ENCODE data around the gene PIAS4.
"Not testable (repeated sequence)": the region's sequence is repeated elsewhere in the genome, so short reads cannot be mapped to it uniquely, and the experiment has no call there.

The PIAS4 gene

DNA sequence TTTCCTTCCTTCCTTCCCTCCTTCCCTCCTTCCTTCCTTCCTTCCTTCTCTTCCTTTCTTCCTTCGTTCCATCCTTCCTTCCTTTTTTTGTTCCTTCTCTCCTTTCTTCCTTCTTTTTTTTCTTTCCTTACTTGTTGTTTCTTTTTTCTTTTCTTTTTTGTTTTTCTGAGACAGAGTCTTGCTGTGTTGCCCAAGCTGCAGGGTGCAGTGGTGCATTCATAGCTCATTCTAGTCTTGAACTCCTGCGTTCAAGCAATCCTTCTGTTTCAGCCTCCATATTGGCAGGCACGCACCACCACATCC, 16.8 kb upstream of the PIAS4 start:
- in situ Hi-C loops (cut with HindIII; ENCODE audit: low sequenced_read_pairs), result loop anchor here (25.0 kb wide), 1 partner anchor 203 kb away; the partner anchor contains the start of gene MATK

DNA sequence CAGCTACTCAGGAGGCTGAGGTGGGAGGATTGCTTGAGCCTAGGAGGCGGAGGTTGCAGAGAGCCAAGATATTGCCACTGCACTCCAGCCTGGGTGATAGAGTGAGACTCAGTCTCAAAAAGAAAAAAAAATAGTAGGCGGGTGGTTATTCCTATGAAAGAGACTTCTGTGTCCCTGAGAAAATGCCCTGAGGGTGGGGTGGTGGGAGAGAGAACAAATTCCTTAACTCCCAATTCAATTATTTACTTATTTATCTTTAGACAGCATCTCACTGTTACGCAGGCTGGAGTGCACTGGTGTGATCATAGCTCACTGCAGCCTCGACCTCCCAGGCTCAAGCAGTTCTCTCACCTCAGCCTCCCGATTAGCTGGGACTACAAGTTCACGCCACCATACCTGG, 11.9 kb upstream of the PIAS4 start:
- in situ Hi-C loops (cut with HindIII; ENCODE audit: low sequenced_read_pairs), result loop anchor here (25.0 kb wide), 1 partner anchor 208 kb away; the partner anchor contains the start of gene MATK

DNA sequence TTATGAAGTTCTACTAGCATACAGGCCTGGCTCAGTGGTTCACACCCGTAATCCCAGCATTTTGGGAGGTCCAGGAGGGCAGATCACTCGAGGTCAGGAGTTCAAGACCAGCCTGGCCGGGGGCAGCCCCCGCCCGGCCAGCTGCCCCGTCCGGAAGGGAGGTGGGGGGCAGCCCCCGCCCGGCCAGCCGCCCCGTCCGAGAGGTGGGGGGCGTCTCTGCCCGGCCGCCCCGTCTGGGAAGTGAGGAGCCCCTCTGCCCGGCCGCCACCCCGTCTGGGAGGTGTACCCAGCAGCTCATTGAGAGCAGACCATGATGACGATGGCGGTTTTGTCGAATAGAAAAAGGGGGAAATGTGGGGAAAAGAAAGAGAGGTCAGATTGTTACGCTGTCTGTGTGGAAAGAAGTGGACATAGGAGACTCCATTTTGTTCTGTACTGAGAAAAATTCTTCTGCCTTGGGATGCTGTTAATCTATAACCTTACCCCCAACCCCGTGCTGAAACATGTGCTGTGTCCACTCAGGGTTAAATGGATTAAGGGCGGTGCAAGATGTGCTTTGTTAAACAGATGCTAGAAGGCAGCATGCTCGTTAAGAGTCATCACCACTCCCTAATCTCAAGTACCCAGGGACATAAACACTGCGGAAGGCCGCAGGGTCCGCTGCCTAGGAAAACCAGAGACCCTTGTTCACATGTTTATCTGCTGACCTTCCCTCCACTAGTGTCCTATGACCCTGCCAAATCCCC, 8.7 kb upstream of the PIAS4 start:
- in situ Hi-C loops (cut with HindIII; ENCODE audit: low sequenced_read_pairs), result loop anchor here (25.0 kb wide), 1 partner anchor 212 kb away; the partner anchor contains the start of gene MATK

DNA sequence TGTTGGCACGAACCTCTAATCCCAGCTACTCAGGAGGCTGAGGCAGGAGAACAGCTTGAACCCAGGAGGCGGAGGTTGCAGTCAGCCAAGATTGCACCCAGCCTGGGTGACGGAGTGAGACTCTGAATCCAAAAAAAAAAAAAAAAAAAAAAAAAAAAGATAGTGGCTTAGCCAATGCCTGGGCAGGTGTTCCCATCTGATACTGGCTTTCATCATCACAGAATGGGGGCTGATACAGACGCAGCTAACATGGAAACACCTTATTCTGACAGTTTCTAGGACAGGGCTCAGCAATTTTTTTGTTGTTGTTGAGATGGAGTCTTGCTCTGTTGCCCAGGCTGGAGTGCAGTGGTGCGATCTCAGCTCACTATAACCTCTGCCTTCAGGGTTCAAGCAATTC, 6.7 kb upstream of the PIAS4 start:
- in situ Hi-C loops (cut with HindIII; ENCODE audit: low sequenced_read_pairs), result not testable (repeated sequence)

DNA sequence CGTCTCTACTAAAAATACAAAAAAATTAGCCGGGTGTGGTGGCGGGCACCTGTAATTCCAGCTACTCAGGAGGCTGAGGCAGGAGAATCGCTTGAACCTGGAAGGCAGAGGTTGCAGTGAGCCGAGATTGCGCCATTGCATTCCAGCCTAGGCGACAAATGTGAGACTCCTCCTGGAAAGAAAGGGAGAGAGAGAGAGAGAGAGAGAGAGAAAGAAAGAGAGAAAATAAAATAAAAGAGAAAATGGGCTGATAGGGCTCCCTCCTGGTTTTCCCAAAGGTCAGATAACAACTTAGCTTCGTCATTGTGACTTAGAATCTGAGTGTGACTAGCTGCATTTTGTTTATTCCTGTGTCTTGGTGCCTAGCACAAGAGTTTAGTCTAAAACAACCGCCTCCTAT, 2.1 kb upstream of the PIAS4 start:
- in situ Hi-C loops (cut with HindIII; ENCODE audit: low sequenced_read_pairs), result not testable (repeated sequence)

DNA sequence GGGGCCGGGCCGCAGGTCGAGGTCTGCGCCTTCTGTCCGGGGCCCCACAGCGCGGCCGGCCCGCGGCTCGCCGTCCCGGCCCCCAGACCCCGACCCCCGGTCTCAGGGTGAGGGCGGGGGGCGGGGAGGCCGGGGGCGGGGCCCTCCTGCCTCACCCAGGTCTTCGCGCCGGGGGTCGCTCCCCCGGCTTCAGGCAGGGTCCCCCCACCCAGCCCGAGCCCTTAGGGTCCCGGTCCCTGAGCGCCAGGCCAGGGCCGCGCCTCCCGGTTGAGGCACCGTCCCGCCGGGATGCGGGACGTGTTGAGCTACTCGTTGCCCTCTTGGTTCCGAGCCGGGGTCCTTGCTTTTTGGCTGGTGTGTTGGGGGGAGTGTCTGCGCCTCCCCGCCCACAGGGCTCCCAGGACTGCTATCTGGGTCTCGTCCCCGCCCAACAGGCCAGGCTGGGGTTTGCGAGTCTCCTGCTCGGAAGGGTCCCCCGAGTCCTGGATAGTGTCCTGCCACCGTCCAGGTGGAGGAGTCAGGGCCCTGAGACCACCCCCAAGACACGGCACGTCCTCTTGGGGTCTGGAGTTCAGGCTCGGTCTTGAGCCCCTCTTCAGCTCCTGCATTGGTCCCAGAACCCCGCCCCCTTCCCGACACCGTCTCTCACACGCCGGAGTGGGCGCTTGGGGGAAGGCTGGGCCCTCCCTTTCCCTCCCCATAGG, 452 bp downstream of the PIAS4 start:
- in situ Hi-C loops (cut with HindIII; ENCODE audit: low sequenced_read_pairs), result no loop called here

DNA sequence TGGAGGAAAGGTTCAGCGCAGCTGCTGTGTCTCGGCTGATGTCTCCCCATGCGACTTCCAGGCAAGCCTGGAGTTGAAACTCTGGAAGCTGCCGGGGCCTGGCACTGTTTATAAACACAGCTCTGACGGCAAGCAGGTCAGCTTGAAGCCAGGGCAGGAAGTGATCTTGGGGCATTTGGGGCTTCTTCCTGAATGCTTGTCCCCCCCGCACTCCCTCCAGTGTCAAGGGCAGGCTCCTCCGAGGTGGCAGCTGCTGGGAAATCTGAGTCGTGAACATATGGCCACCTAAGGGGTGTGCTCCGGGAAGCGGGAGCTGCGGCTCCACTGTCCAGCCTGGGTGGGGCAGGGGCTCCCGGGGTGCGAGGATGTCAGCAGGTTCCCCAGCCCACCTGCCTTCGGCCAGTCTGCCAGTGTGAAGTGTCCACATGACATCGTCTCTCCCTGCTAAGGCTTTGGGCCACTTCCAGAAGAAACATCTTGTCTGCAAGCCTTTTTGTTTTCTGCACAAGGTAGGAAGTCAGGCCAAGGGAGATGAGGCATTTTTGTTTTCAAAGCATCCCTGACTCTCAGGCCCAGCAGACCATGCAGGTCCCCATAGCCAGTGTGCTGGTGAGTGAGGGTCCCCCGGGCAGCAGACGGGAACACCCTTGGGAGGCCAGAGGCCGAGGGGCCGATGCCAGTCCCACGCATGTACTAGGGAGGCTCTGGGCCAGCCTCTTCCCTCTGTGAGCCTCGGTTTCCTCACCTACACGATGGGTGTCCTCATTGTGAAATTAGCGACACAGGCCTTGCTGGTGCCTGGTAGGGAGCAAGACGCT, 2.7 kb downstream of the PIAS4 start:
- in situ Hi-C loops (cut with HindIII; ENCODE audit: low sequenced_read_pairs), result no loop called here

DNA sequence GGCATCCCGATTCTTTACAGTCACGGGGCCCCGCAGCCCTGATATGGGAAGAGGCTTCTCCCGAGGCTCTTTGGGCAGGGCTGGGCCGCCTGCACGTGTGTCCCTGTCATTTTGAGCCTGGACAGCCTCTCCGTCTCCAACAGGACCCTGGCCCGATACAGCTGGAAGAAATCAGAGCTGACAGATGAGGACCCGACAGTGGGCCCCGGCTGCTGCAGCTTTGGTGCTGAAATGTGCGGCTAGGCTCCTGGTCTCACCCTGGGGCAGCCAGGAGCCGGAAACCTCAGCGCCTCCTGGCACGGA, 3.2 kb downstream of the PIAS4 start:
- in situ Hi-C loops (cut with HindIII; ENCODE audit: low sequenced_read_pairs), result no loop called here

DNA sequence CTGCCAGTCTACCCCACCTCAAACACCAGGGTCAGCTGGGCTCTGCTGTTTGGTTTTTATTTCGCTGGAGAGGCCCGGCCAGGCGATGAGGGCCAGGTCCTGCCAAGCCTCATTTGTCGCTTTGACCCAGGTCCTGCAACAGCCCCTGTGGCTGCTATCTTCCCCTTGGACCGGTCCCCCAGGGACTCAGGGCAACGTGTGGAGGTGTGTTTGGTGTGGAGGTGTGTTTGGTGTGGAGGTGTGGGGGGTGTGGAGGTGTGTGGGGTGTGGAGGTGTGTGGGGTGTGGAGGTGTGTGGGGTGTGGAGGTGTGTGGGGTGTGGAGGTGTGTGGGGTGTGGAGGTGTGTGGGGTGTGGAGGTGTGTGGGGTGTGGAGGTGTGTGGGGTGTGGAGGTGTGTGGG, 3.9 kb downstream of the PIAS4 start:
- in situ Hi-C loops (cut with HindIII; ENCODE audit: low sequenced_read_pairs), result not testable (repeated sequence)

DNA sequence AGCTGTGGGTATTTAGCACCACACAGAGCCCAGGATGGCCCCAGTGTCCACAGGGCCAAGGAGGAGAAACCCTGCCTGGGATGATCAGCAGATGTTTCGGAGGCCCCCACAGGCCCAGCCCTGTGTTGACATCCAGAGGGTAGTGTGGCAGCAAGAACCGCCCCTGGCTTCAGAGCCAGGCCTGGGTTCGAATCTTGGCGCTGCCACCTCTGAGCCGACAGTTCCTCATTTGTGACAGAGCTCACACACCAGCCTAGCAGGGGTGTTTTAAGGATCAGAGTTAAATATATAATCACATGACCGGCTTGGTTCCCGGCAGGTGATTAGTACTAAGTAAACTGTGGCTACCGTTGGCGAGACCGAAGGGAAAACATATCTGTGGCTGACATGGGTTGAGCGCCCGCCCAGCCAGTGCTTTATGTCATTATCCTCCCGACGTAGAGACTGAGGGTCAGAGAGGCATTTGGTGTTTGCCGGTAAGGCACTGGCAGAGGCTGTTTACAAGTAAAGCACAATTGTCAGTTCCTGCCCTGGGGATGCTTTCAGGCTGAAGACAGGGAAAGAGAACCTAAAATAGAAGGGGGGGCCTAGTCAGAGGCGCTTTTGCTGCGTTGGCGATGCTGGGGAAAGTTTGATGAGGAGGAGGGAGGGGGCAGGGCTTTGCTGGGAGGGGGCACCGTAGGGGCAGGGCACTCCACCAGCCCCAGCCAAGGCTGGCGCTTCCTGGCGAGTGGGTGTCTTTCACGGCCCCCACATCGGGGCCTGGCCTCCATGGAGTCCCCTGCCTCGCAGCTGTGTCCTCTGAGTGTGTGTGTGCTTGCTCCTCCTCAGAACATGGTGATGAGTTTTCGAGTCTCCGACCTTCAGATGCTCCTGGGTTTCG, 4.8 kb downstream of the PIAS4 start:
- in situ Hi-C loops (cut with HindIII; ENCODE audit: low sequenced_read_pairs), result no loop called here

DNA sequence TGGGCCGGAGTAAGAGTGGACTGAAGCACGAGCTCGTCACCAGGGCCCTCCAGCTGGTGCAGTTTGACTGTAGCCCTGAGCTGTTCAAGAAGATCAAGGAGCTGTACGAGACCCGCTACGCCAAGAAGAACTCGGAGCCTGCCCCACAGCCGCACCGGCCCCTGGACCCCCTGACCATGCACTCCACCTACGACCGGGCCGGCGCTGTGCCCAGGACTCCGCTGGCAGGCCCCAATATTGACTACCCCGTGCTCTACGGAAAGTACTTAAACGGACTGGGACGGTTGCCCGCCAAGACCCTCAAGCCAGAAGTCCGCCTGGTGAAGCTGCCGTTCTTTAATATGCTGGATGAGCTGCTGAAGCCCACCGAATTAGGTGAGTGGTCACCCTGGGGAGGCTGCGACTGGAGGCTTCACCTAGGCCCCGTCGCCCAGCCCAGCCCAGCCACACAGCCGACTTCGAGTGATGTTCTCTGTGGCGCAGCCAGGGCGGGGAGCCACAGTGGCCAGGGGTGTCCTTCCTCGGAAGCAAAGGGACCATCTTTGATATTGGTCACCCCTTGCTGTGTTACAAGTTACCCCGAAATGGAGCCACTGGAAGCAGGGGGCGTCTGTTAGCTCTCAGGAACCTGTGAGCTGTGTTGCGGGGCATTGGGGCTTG, 5.6 kb downstream of the PIAS4 start:
- in situ Hi-C loops (cut with HindIII; ENCODE audit: low sequenced_read_pairs), result no loop called here

DNA sequence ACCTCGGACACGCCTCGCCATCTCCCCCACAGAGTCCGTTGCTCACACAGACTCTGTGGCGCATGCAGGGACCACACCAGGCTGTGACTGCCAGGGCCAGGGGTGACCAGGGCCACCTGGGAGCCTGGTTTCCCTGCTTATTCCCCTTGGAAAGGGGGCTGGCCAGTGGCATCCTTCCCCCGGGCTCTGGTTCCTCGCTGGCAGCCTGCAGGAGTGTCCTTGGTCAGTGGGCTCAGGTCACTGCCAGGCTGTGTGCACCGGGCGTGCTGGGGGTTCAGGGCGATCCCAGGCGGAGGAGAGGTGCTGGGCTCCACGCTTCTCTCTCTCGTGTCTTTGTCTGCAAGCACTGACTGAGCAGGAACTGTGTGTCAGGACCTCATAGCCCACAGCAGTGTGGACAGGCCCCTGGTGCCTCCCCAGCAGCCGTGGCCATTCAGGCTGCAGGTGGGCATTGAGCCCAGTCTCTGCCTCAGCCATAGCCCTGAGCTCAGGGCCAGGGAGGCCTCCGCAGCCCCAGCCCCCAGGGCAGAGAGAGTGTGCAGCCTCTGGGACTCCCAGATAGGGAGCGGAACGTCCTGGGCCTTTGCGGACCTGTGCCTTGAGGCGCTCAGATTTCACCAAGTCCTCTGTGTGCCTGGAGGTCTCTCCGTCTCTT, 6.5 kb downstream of the PIAS4 start:
- in situ Hi-C loops (cut with HindIII; ENCODE audit: low sequenced_read_pairs), result no loop called here

DNA sequence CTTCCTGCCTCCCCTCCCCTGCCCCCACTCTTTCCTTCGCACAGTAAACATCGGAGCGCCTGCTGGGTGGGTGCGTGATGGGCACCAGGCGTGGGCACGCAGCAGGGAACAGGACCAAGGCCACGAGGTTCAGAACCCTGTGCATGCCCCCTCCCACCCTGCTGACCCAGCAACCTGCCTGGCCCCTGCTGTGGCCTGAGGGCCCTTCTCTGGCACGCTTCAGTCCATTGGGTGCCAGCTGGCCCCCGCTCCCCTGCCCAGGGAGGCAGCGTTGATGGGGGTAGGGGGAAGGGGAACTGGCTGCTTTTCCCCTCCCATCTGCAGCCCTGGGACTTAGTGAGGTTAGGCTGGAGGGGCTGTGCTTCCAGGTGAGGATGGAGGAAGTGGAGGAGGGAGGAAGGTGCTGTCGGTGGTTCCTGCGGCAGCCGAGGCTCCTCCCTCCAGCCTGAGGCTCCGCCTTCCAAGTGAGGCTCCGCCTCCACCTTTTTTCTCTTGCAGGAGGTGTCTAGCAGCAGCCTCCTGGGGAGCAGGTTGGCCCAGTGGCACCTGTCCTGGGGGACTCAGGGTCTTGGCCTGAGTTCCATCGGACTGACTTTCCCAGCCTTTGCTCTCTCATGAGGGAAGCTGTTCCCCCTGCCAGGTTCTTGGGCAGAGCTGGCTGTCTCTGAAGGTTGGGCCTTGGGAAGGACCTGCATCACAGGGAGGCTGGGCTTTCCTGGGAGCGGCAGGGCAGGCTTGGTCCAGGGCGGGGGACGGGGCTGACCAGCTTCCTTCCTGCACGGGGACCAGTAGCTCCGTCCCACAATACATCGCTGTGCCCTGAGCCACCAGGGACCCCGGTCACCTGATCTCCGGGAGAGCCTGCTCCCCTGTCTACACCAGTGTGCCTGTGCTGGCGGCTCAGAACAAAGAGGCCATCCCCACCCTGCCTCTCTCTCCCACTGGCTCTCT, 7.3 kb downstream of the PIAS4 start:
- in situ Hi-C loops (cut with HindIII; ENCODE audit: low sequenced_read_pairs), result no loop called here

DNA sequence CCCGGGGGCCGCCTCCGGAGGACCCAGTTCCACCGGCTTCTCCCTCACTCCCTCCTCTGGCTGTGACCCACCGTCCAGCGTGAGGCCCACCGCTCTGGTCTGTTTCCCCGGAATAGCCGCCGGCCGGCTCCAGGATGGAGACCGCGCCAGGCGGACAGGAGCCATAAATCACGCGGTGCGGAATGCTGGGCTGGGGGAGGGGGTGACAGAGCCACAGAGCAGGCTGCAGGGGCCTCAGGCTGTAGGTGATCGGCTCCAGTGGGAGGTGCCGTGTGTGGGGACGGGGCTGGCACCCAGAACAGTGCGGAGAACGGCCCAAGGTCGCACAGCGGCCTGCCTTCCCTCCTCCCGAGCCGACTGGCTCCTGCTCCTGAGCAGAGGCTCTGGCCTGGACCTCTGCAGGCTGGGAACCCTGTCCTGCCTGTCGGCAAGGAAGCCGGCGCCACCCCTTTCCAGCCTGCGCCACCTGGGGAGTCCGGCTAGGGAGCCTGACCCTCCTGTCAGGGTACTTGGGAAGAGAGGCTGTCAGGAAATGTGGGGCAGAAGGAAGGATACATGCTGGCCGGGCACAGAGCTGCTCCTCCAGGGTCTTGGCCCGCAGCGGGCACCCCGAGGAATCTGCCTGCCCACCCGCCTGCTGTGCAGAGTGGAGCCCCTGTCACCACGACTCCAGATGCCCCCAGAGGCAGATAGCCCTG, 8.3 kb downstream of the PIAS4 start:
- in situ Hi-C loops (cut with HindIII; ENCODE audit: low sequenced_read_pairs), result no loop called here

DNA sequence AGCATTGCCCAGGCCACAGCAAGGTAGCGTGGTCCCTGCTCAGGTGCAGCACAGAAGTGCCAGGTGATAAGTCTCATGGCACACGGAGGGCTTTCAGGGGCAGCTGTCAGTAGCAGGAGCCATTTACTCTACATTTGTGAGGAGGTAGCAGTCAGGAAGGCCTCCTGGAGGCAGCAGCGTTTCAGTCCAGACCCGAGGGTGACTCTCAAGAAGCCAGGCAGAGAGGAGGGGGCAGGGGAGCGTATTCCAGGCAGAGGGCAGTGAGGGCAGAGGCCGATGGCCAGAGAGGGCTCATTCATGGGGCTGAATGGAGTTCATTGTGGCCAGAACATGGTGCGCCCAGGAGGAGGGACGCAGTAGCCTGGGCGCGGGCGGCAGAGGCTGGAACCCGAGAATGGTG, 8.9 kb downstream of the PIAS4 start:
- in situ Hi-C loops (cut with HindIII; ENCODE audit: low sequenced_read_pairs), result no loop called here

DNA sequence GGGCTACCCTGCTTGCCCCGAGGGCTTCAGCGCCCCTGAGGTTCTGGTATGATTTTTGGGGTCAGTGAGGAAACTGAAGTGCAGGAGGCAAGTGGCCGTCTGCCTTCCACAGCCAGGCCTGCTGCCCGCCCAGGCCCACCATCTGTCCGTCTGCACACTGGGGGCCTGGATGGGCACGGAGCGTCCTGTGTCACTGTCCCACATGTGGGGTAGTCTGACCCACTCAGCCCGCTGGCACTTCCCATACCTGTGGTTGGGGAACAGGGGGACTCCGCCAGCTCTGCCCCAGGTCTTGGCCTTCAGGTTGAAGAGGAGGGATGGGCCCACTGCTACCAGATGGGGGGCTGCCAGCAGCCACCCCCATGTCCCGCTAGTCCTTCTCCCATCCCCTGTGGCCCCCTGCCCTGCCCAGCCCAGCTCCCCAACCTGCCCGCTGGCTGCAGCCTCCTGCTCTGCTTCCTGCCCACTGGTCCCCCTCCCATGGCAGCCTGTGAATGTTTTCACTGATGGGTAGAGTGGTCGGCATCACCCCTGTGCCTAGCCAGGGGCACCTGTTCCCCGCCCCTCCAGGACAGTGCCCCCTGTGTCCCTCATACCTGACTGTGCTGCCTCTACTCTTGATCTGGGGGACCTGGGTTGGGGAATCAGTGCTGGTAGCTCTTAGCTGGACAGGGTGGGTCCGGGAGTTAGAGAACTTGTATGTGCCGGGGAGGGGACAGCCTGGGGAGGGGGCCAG, 9.5 kb downstream of the PIAS4 start:
- in situ Hi-C loops (cut with HindIII; ENCODE audit: low sequenced_read_pairs), result no loop called here

DNA sequence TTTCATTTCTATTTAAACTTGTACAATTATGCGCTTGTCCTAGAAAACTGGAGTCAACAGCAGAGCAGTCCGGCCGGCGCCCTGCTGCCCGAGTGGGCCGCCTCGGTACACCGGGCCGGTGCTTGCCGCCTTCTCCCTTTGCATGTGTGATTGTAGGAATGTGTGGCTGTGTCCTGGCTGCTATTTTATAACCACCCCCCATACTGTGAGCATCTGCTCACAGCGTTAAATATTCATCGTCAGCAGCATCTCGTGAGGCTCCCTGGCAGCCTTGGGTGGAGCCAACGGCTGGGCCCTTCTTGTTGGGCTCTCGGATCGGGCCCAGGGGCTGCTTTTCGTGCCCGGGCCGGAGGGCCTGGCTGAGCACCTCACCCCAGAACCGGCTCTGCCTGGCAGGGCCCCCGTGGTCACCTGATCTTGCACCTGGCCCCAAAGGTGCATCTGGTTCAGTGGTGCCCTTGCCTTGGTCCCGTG, 10.6 kb downstream of the PIAS4 start:
- in situ Hi-C loops (cut with HindIII; ENCODE audit: low sequenced_read_pairs), result no loop called here
